Globus pallidus (tissue), 1 donor: ENCODE measurements around the gene IL1RAPL1.

Source experiments
- DNase-seq: peaks from one replicate; pipeline ENCODE4 v3.0.0-alpha.2; 2015; ENCODE audit warnings: low spot score

The IL1RAPL1 gene

GRCh38 chrX:29792335-29792734 lies 1205.1 kb downstream of the IL1RAPL1 start:
- no peak for DNase-seq

GRCh38 chrX:29797156-29797555 lies 1209.9 kb downstream of the IL1RAPL1 start:
- DNase-seq: no peak

GRCh38 chrX:29798469-29798868 lies 1211.2 kb downstream of the IL1RAPL1 start:
- DNase-seq: no peak

- no peak for DNase-seq
These were observed 1225.9 kb downstream of the IL1RAPL1 start for GRCh38 chrX:29813174-29813573.

- peak; percentile 34 for DNase-seq
These were observed 1237.1 kb downstream of the IL1RAPL1 start for GRCh38 chrX:29824176-29824906.

- DNase-seq: no peak
These were observed 1239.5 kb downstream of the IL1RAPL1 start for GRCh38 chrX:29826742-29827141.

GRCh38 chrX:29834311-29834710 lies 1247.1 kb downstream of the IL1RAPL1 start:
- DNase-seq: no peak

GRCh38 chrX:29834764-29835163 lies 1247.5 kb downstream of the IL1RAPL1 start:
- no peak for DNase-seq

GRCh38 chrX:29841750-29842149 lies 1254.5 kb downstream of the IL1RAPL1 start:
- no peak for DNase-seq

GRCh38 chrX:29842552-29842951 lies 1255.3 kb downstream of the IL1RAPL1 start:
- no peak for DNase-seq

GRCh38 chrX:29851857-29852605 lies 1264.8 kb downstream of the IL1RAPL1 start:
- peak; percentile 57 for DNase-seq

GRCh38 chrX:29852767-29853166 lies 1265.5 kb downstream of the IL1RAPL1 start:
- DNase-seq: peak; percentile 12

GRCh38 chrX:29858714-29859113 lies 1271.5 kb downstream of the IL1RAPL1 start:
- DNase-seq: no peak

- no peak for DNase-seq
These were observed 1275.0 kb downstream of the IL1RAPL1 start for GRCh38 chrX:29862126-29862677.

GRCh38 chrX:29867971-29868370 lies 1280.7 kb downstream of the IL1RAPL1 start:
- DNase-seq: no peak

- DNase-seq: no peak
These were observed 1282.6 kb downstream of the IL1RAPL1 start for GRCh38 chrX:29869837-29870236.

GRCh38 chrX:29870608-29871007 lies 1283.4 kb downstream of the IL1RAPL1 start:
- no peak for DNase-seq

GRCh38 chrX:29872831-29873230 lies 1285.6 kb downstream of the IL1RAPL1 start:
- peak; percentile 75 for DNase-seq

- DNase-seq: no peak
These were observed 1289.5 kb downstream of the IL1RAPL1 start for GRCh38 chrX:29876733-29877132.

GRCh38 chrX:29880977-29881376 lies 1293.7 kb downstream of the IL1RAPL1 start:
- no peak for DNase-seq

GRCh38 chrX:29890004-29890403 lies 1302.8 kb downstream of the IL1RAPL1 start:
- no peak for DNase-seq

- no peak for DNase-seq
These were observed 1303.5 kb downstream of the IL1RAPL1 start for GRCh38 chrX:29890646-29891200.

- DNase-seq: no peak
These were observed 1314.8 kb downstream of the IL1RAPL1 start for GRCh38 chrX:29902004-29902403.
